KMS-11 (cell line): ENCODE results near the gene PSEN2.
"Not testable (repeated sequence)": the region's sequence is repeated elsewhere in the genome, so short reads cannot be mapped to it uniquely, and the experiment has no call there.

Experiments
- H2AFZ ChIP-seq: fragments of 200-600 bp; sonication (generic); 2 replicates; pipeline ENCODE4 v1.6.1; 2016; ENCODE audit warnings: antibody characterized with exemption, mixed run types, low read depth
- H3K27ac ChIP-seq: fragments of 200-600 bp; sonication (generic); 2 replicates; pipeline ENCODE4 v1.6.1; 2016; ENCODE audit warnings: mild to moderate bottlenecking, mixed run types
- H3K27me3 ChIP-seq: fragments of 200-600 bp; sonication (generic); 2 replicates; pipeline ENCODE4 v1.6.1; 2017; ENCODE audit warnings: mild to moderate bottlenecking, low read depth, mixed run types, moderate library complexity; ENCODE audit not compliant: insufficient read depth
- H3K36me3 ChIP-seq: fragments of 200-600 bp; sonication (generic); 2 replicates; pipeline ENCODE4 v1.6.1; 2017; ENCODE audit warnings: mild to moderate bottlenecking, mixed run types; ENCODE audit not compliant: insufficient read depth
- H3K4me1 ChIP-seq: fragments of 200-600 bp; sonication (generic); 2 replicates; pipeline ENCODE4 v1.6.1; 2016; ENCODE audit warnings: mild to moderate bottlenecking, low read depth, mixed run types; ENCODE audit not compliant: poor library complexity, severe bottlenecking
- H3K4me2 ChIP-seq: fragments of 200-600 bp; sonication (generic); 2 replicates; pipeline ENCODE4 v1.7.0; 2016; ENCODE audit warnings: mild to moderate bottlenecking, mixed run types
- H3K4me3 ChIP-seq: fragments of 200-600 bp; sonication (generic); IDR thresholded peaks from 2 replicates; pipeline ENCODE4 v1.6.1; 2017; ENCODE audit warnings: low read depth, low read length, mixed read lengths; ENCODE audit not compliant: insufficient read depth
- H3K79me2 ChIP-seq: fragments of 200-600 bp; sonication (generic); 2 replicates; pipeline ENCODE4 v1.6.1; 2016; ENCODE audit warnings: low read depth, mixed run types; ENCODE audit not compliant: insufficient read depth
- H3K9ac ChIP-seq: fragments of 200-600 bp; sonication (generic); 2 replicates; pipeline ENCODE4 v1.6.1; 2016; ENCODE audit warnings: mild to moderate bottlenecking, mixed run types
- H4K20me1 ChIP-seq: fragments of 200-600 bp; sonication (generic); 2 replicates; pipeline ENCODE4 v1.6.1; 2016; ENCODE audit warnings: mild to moderate bottlenecking, mixed run types; ENCODE audit not compliant: insufficient read depth
- TF ChIP-seq, protein P1 (sequence below): fragments of 200-600 bp; sonication (generic); conservative IDR thresholded peaks from 2 replicates; pipeline ENCODE4 v1.6.1; 2017; ENCODE audit warnings: low read depth, mild to moderate bottlenecking, antibody characterized with exemption, low read length, moderate library complexity, mixed read lengths

Gene PSEN2

GRCh38 chr1:226827968-226828513, 42.4 kb upstream of the PSEN2 start:
- Histone ChIP-seq H3K79me2 (no peaks in the 10 kb centered on the region), H3K4me2 (peak overlapping the region; percentile 48; the same call in 1 of the 2 replicates), H3K27me3 (no peaks in the 10 kb centered on the region), H3K36me3 (no peaks in the 10 kb centered on the region), H3K9ac (peak overlapping the region; percentile 18; the same call in 1 of the 2 replicates), H2AFZ (peak overlapping the region; percentile 96), H3K27ac (peak overlapping the region; percentile 34; the same call in 1 of the 2 replicates), H4K20me1 (no peaks in the 10 kb centered on the region), H3K4me1 (peaks cover 14% of the 10 kb centered on the region), H3K4me3 (no peak overlapping the region)
- TF ChIP-seq, protein P1, sequence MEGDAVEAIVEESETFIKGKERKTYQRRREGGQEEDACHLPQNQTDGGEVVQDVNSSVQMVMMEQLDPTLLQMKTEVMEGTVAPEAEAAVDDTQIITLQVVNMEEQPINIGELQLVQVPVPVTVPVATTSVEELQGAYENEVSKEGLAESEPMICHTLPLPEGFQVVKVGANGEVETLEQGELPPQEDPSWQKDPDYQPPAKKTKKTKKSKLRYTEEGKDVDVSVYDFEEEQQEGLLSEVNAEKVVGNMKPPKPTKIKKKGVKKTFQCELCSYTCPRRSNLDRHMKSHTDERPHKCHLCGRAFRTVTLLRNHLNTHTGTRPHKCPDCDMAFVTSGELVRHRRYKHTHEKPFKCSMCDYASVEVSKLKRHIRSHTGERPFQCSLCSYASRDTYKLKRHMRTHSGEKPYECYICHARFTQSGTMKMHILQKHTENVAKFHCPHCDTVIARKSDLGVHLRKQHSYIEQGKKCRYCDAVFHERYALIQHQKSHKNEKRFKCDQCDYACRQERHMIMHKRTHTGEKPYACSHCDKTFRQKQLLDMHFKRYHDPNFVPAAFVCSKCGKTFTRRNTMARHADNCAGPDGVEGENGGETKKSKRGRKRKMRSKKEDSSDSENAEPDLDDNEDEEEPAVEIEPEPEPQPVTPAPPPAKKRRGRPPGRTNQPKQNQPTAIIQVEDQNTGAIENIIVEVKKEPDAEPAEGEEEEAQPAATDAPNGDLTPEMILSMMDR: peak; percentile 96

- H3K4me1 ChIP-seq: peaks cover 14% of the 10 kb centered on the region
- H3K4me2 ChIP-seq: no peak overlapping the region
- TF ChIP-seq, protein P1: no peak
- no peaks in the 10 kb centered on the region for H3K79me2 ChIP-seq
- H3K27me3 ChIP-seq: no peaks in the 10 kb centered on the region
- H3K9ac ChIP-seq: no peak overlapping the region
- no peak overlapping the region for H3K27ac ChIP-seq
- H3K4me3 ChIP-seq: no peak overlapping the region
- no peaks in the 10 kb centered on the region for H4K20me1 ChIP-seq
- no peak overlapping the region for H2AFZ ChIP-seq
- H3K36me3 ChIP-seq: no peaks in the 10 kb centered on the region
These were observed 41.3 kb upstream of the PSEN2 start for GRCh38 chr1:226829105-226829504.

DNA sequence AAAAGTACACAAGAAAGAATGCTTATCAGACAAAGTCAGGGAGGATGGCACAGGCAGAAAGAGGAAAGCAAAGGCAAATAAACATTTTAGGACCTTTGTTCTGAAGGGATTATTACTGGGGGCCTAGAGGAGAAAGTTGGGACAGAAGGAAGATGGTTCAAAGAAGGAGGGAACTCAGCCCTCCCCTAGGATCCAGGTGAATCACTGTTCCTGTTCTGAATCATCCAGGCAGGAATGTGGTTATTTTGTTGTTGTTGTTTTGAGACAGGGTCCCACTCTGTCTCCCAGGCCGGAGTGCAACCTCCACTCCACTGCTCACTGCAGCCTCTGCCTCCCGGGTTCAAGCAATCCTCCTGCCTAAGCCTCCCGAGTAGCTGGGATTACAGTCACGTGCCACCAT, 38.5 kb upstream of the PSEN2 start:
- TF ChIP-seq, protein P1: no peak
- H3K4me2 ChIP-seq: no peak overlapping the region
- H3K4me3 ChIP-seq: no peak overlapping the region
- H2AFZ ChIP-seq: no peak overlapping the region
- no peak overlapping the region for H3K27ac ChIP-seq
- H4K20me1 ChIP-seq: no peaks in the 10 kb centered on the region
- peaks cover 14% of the 10 kb centered on the region for H3K4me1 ChIP-seq
- no peak overlapping the region for H3K9ac ChIP-seq
- no peaks in the 10 kb centered on the region for H3K36me3 ChIP-seq
- no peaks in the 10 kb centered on the region for H3K27me3 ChIP-seq
- H3K79me2 ChIP-seq: no peaks in the 10 kb centered on the region

DNA sequence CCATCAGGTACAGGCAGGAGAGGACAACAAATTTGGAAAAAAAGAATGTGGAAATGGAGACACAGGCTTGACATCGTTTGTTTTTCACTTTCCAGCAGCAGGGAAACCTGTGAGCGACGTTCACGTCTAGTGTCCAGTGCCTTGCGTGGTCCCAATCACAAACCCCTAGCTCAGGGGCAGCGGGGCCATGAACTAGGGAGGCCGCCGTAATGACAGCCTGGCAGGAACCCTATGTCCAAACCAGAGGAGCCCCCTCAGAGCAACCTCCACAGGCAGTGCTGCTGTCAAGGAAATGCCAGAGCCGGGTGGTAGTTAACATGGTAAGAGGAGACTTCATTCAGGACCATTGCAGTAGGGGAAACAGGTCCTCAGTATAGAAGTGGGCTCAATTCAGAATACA, 37.8 kb upstream of the PSEN2 start:
- H3K36me3 ChIP-seq: no peaks in the 10 kb centered on the region
- H3K79me2 ChIP-seq: no peaks in the 10 kb centered on the region
- TF ChIP-seq, protein P1: no peak
- H3K9ac ChIP-seq: no peak overlapping the region
- no peaks in the 10 kb centered on the region for H3K27me3 ChIP-seq
- H3K27ac ChIP-seq: no peak overlapping the region
- H3K4me3 ChIP-seq: no peak overlapping the region
- no peak overlapping the region for H3K4me2 ChIP-seq
- peaks cover 11% of the 10 kb centered on the region for H3K4me1 ChIP-seq
- no peaks in the 10 kb centered on the region for H4K20me1 ChIP-seq
- H2AFZ ChIP-seq: no peak overlapping the region

- not testable (repeated sequence) for H3K9ac ChIP-seq, H3K27me3 ChIP-seq, H3K4me2 ChIP-seq, H3K27ac ChIP-seq, H3K4me3 ChIP-seq, H2AFZ ChIP-seq, H3K36me3 ChIP-seq, H4K20me1 ChIP-seq, H3K79me2 ChIP-seq, H3K4me1 ChIP-seq
These were observed 36.2 kb upstream of the PSEN2 start for GRCh38 chr1:226834179-226834578.

DNA sequence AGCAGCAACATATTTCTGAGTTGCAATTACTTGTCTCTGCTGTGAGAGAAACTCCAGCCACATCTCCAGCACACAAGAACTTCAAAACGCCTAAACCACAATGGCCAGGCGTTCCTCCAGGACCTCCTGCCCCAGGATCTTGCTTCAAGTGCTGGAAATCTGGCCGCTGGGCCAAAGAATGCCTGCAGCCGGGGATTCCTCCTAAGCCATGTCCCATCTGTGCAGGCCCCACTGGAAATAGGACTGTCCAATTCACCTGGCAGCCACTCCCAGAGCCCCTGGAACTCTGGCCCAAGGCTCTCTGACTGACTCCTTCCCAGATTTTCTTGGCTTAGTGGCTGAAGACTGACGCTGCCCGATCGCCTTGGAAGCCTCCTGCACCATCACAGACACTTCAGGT, 35.0 kb upstream of the PSEN2 start:
- not testable (repeated sequence) for H3K27me3 ChIP-seq, H3K4me1 ChIP-seq, H3K36me3 ChIP-seq

DNA sequence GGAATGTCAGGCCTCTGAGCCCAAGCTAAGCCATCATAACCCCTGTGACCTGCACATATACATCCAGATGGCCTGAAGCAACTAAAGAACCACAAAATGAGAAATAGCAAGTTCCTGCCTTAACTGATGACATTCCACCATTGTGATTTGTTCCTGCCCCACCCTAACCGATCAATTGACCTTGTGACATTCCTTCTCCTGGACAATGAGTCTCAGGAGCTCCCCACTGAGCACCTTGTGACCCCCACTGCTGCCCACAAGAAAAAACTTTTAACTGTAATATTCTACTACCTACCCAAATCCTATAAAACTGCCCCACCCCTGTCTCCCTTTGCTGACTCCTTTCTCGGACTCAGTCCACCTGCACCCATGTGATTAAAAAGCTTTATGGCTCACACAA, 32.5 kb upstream of the PSEN2 start:
- H3K4me1 ChIP-seq, H3K27me3 ChIP-seq, H3K4me3 ChIP-seq, H3K27ac ChIP-seq, H3K9ac ChIP-seq, H3K4me2 ChIP-seq, H2AFZ ChIP-seq, H3K79me2 ChIP-seq, H4K20me1 ChIP-seq, H3K36me3 ChIP-seq: not testable (repeated sequence)

More for the DNA sequence above, 35.0 kb upstream of the PSEN2 start:
- not testable (repeated sequence) for H3K9ac ChIP-seq, H3K4me3 ChIP-seq, H3K4me2 ChIP-seq, H2AFZ ChIP-seq, H4K20me1 ChIP-seq, H3K79me2 ChIP-seq, H3K27ac ChIP-seq
